GM23248 (cell line): ENCODE results near the gene TWF2. TPM values are rescaled to one million over a fixed set of nuclear protein-coding genes. Genes with fewer than 3 reads are reported as not detected.

ENCODE experiments used
- DNase-seq: peaks from one replicate; pipeline ENCODE4 v3.0.0-alpha.2; 2015
- H2AFZ ChIP-seq: fragments of 200-600 bp; sonication (generic); 2 replicates; pipeline ENCODE4 v1.6.1; 2016; ENCODE audit warnings: antibody characterized with exemption
- H3F3A ChIP-seq: fragments of 200-600 bp; sonication (generic); 2 replicates; pipeline ENCODE4 v1.6.1; 2016; ENCODE audit warnings: mild to moderate bottlenecking, antibody characterized with exemption, mixed run types; ENCODE audit not compliant: insufficient read depth
- H3K27ac ChIP-seq: fragments of 200-600 bp; sonication (generic); 2 replicates; pipeline ENCODE4 v1.5.1; 2016; ENCODE audit warnings: mild to moderate bottlenecking
- H3K27me3 ChIP-seq: fragments of 200-600 bp; sonication (generic); replicated peaks from 2 replicates; pipeline ENCODE4 v1.6.1; 2016; ENCODE audit warnings: mild to moderate bottlenecking; ENCODE audit not compliant: insufficient read depth
- H3K36me3 ChIP-seq: fragments of 200-600 bp; sonication (generic); 2 replicates; pipeline ENCODE4 v1.6.1; 2016; ENCODE audit warnings: low read depth, mild to moderate bottlenecking
- H3K4me1 ChIP-seq: fragments of 200-600 bp; sonication (generic); 2 replicates; pipeline ENCODE4 v1.6.1; 2016; ENCODE audit warnings: mild to moderate bottlenecking; ENCODE audit not compliant: insufficient read depth
- H3K4me2 ChIP-seq: fragments of 200-600 bp; sonication (generic); one replicate; pipeline ENCODE4 v1.6.1; 2016; ENCODE audit warnings: mild to moderate bottlenecking; ENCODE audit not compliant: unreplicated experiment
- H3K4me3 ChIP-seq: fragments of 200-600 bp; sonication (generic); 2 replicates; pipeline ENCODE4 v1.5.1; 2016; ENCODE audit warnings: mild to moderate bottlenecking
- H3K79me2 ChIP-seq: fragments of 200-600 bp; sonication (generic); 2 replicates; pipeline ENCODE4 v1.6.1; 2016; ENCODE audit warnings: mild to moderate bottlenecking; ENCODE audit not compliant: insufficient read depth
- H3K9ac ChIP-seq: fragments of 200-600 bp; sonication (generic); 2 replicates; pipeline ENCODE4 v1.6.1; 2016; ENCODE audit warnings: mild to moderate bottlenecking
- H3K9me2 ChIP-seq: fragments of 200-600 bp; sonication (generic); 2 replicates; pipeline ENCODE4 v1.6.1; 2016; ENCODE audit warnings: mixed run types, mild to moderate bottlenecking, moderate library complexity; ENCODE audit not compliant: insufficient read depth
- H3K9me3 ChIP-seq: fragments of 200-600 bp; sonication (generic); one replicate; pipeline ENCODE4 v1.6.1; 2017; ENCODE audit warnings: low read depth
- H4K20me1 ChIP-seq: fragments of 200-600 bp; sonication (generic); 2 replicates; pipeline ENCODE4 v1.6.0; 2016; ENCODE audit not compliant: insufficient read depth
- EZH2 ChIP-seq: fragments of 200-600 bp; sonication (generic); IDR thresholded peaks from 2 replicates; pipeline ENCODE4 v1.6.1; 2018; ENCODE audit warnings: antibody characterized with exemption, mild to moderate bottlenecking; ENCODE audit not compliant: insufficient read depth, poor library complexity, severe bottlenecking
- EZH2phosphoT487 ChIP-seq: fragments of 200-600 bp; sonication (generic); IDR thresholded peaks from 2 replicates; pipeline ENCODE4 v1.6.1; 2018; ENCODE audit warnings: antibody characterized with exemption, moderate library complexity, mild to moderate bottlenecking, low read depth; ENCODE audit not compliant: insufficient read depth
- WGBS, 2 experiments: methylation state at CpG; one replicate each; pipeline ENCODE4 v1.1.6; 2015 to 2017; ENCODE audit warnings: low lambda C conversion rate in 2 of 2, low coverage in 1 of 2; ENCODE audit errors: missing lambda C conversion rate in 2 of 2; 5-methylcytosine and 5-hydroxymethylcytosine counted together
- in situ Hi-C: fragments of 300-500 bp; cut with MboI; formaldehyde crosslinking; loops from 2 replicates; pipeline ENCODE4 v1.15.0; 2020
- polyA plus RNA-seq: library from polyadenylated mRNA; unstranded; fragments of >200 nt; fragmentation: Nextera tagmentation; extraction: Ambion mirVana; gene quantifications from 2 replicates; pipeline ENCODE4 v1.2.1, GENCODE V29; 2016
- total RNA-seq: library from RNA; depleted of rRNA; stranded (reverse); fragments of >200 nt; shearing (Covaris generic); gene quantifications from 2 replicates; pipeline ENCODE4 v1.2.3, GENCODE V29; 2014

TWF2 gene
- total and polyA plus RNA-seq, 2 experiments from 2014 or later, result 95.1 to 137 TPM

- H2AFZ ChIP-seq, result no peak overlapping the region
- DNase-seq, result no peak
- H3K9me3 ChIP-seq, result no peaks in the 10 kb centered on the region
- H3K36me3 ChIP-seq, result peaks cover 12% of the 10 kb centered on the region; the same call in 1 of the 2 replicates
- H3K9ac ChIP-seq, result no peak overlapping the region
- H3K27me3 ChIP-seq, result no peaks in the 10 kb centered on the region
- no peaks in the 10 kb centered on the region for H4K20me1 ChIP-seq
- in situ Hi-C loops, result no loop called here
- H3K4me2 ChIP-seq, result no peak overlapping the region
- no peaks in the 10 kb centered on the region for H3F3A ChIP-seq
- H3K4me1 ChIP-seq, result no peaks in the 10 kb centered on the region
- no peak overlapping the region for H3K4me3 ChIP-seq
- no peak overlapping the region for H3K27ac ChIP-seq
- TF ChIP-seq EZH2 (no peak), EZH2phosphoT487 (no peak)
- H3K9me2 ChIP-seq, result no peaks in the 10 kb centered on the region
- no peaks in the 10 kb centered on the region for H3K79me2 ChIP-seq
- 63 to 72% methylated on average over 5 of the region's 5 CpGs for WGBS, 2 experiments
Observed at GRCh38 chr3:52226229-52226817, 12.6 kb downstream of the TWF2 start.

- DNase-seq, result no peak
- Histone ChIP-seq H3K4me1 (no peaks in the 10 kb centered on the region), H3K79me2 (no peaks in the 10 kb centered on the region), H3K4me3 (no peak within 1 kb of the TSS), H3K27ac (no peak within 1 kb of the TSS), H2AFZ (no peak within 1 kb of the TSS), H3K9ac (no peak within 1 kb of the TSS), H3K9me3 (no peaks in the 10 kb centered on the region), H3K27me3 (no peaks in the 10 kb centered on the region), H3F3A (no peaks in the 10 kb centered on the region), H3K9me2 (no peaks in the 10 kb centered on the region), H3K4me2 (no peak within 1 kb of the TSS), H4K20me1 (no peaks in the 10 kb centered on the region), H3K36me3 (peaks cover 12% of the 10 kb centered on the region; the same call in 1 of the 2 replicates)
- WGBS, 2 experiments, result 78 to 84% methylated on average over 9 of the region's 9 CpGs
- in situ Hi-C loops, result no loop called here
- no peak for TF ChIP-seq EZH2
- no peak for TF ChIP-seq EZH2phosphoT487
Observed at GRCh38 chr3:52225452-52226228, 13.3 kb downstream of the TWF2 start, which contains the start of gene TLR9. Gene TLR9, minus strand, starts transcription at chr3:52225645. Its CDS starts 116 bp downstream, at chr3:52225529.

GRCh38 chr3:52223449-52224408 lies 15.2 kb downstream of the TWF2 start:
- TF ChIP-seq EZH2 (no peak), EZH2phosphoT487 (no peak)
- H3F3A ChIP-seq, result no peaks in the 10 kb centered on the region
- no peaks in the 10 kb centered on the region for H3K9me2 ChIP-seq
- no peak overlapping the region for H3K4me3 ChIP-seq
- no peak overlapping the region for H3K27ac ChIP-seq
- H3K27me3 ChIP-seq, result no peaks in the 10 kb centered on the region
- H3K4me2 ChIP-seq, result no peak overlapping the region
- DNase-seq, result no peak
- H3K4me1 ChIP-seq, result no peaks in the 10 kb centered on the region
- H4K20me1 ChIP-seq, result no peaks in the 10 kb centered on the region
- H3K9me3 ChIP-seq, result no peaks in the 10 kb centered on the region
- in situ Hi-C loops, result no loop called here
- WGBS, 2 experiments, result 84 to 85% methylated on average over 32 of the region's 32 CpGs
- H2AFZ ChIP-seq, result no peak overlapping the region
- 0 out of 2 replicates have a peak, but pooled peaks cover 3% of the 10 kb centered on the region for H3K36me3 ChIP-seq
- H3K79me2 ChIP-seq, result no peaks in the 10 kb centered on the region
- H3K9ac ChIP-seq, result no peak overlapping the region
